H1 (cell line): Measurements from ENCODE around the gene UBA6. TPM values are rescaled to one million over a fixed set of nuclear protein-coding genes. Genes with fewer than 3 reads are reported as not detected.

ENCODE experiments used
- CHD7 ChIP-seq: fragments of 300-600 bp; sonication (generic); IDR thresholded peaks from 2 replicates; pipeline ENCODE4 v1.7.1; 2012; ENCODE audit warnings: low read length, moderate library complexity, mild to moderate bottlenecking, inconsistent platforms; ENCODE audit not compliant: insufficient replicate concordance
- EGR1 ChIP-seq: IDR thresholded peaks from 2 replicates; pipeline ENCODE4 v1.6.1; 2011; ENCODE audit warnings: low read depth, low read length, borderline replicate concordance
- polyA plus RNA-seq, 7 experiments: library from polyadenylated mRNA; depleted of rRNA in 3 of 7; stranded (reverse) in 5 of 7; unstranded in 2 of 7; fragments of >200 nt in 5 of 7; fragments of 200-250 nt in 2 of 7; gene quantifications; 1 replicate in 5 of 7; 2 replicates in 1 of 7; 4 replicates in 1 of 7; pipeline versions ENCODE4 v1.2.1 to v1.2.3, GENCODE V29; 2011 to 2013; ENCODE audit warnings: missing spikeins in 2 of 7, mixed read lengths in 2 of 7
- total RNA-seq: library from RNA; stranded (reverse); fragmentation: NEBNext Ultra II Directional; extraction: Animal tissue kit (Norgen Biotek cat#: 25700); gene quantifications from 2 replicates; pipeline ENCODE4 v1.2.1, GENCODE V29; 2021

Gene UBA6
- total and polyA plus RNA-seq, 2 of the 8 experiments (the other 6 are each of a cell fraction or from before 2014, with no cell fraction given) = 17.4 to 74.3 TPM

GRCh38 chr4:67571975-67572374, 129.0 kb downstream of the UBA6 start (continued):
- TF ChIP-seq CHD7 (no peak), EGR1 (no peak)
